SK-N-SH treated with all-trans-retinoic acid at 6 μM for 48 hours (cell line): ENCODE data around the gene ARHGAP10.

ENCODE experiments used
- ARNTL ChIP-seq: fragments of 450-650 bp; formaldehyde crosslinking; IDR thresholded peaks from 2 replicates; pipeline ENCODE4 v1.5.0; 2020; ENCODE audit warnings: low read depth, mild to moderate bottlenecking, moderate library complexity, borderline replicate concordance
- PATZ1 ChIP-seq: fragments of 250-450 bp; sonication (Bioruptor Pico); IDR thresholded peaks from 2 replicates; pipeline ENCODE4 v1.8.0; 2020; ENCODE audit warnings: mild to moderate bottlenecking, moderate library complexity, borderline replicate concordance
- TOX ChIP-seq: fragments of 250-450 bp; sonication (Bioruptor Pico); IDR thresholded peaks from 2 replicates; pipeline ENCODE4 v1.8.0; 2021; ENCODE audit warnings: mild to moderate bottlenecking, moderate library complexity, borderline replicate concordance
- ZFP30 ChIP-seq: fragments of 450-650 bp; formaldehyde crosslinking; IDR thresholded peaks from 2 replicates; pipeline ENCODE4 v1.5.0; 2022; ENCODE audit warnings: mild to moderate bottlenecking, moderate library complexity

- TF ChIP-seq ZFP30 (CRISPR knock-in tag) = no peak
- no peak for TF ChIP-seq TOX (CRISPR knock-in tag)
- TF ChIP-seq PATZ1 (CRISPR knock-in tag) = no peak
- TF ChIP-seq ARNTL (CRISPR knock-in tag) = no peak
Observed at GRCh38 chr4:147865926-147866325, 134.0 kb downstream of the ARHGAP10 start.
